ENCODE measurements around the gene PTGES. TPM values are rescaled to one million over a fixed set of nuclear protein-coding genes. Genes with fewer than 3 reads are reported as not detected.
"Not testable (repeated sequence)": the region's sequence is repeated elsewhere in the genome, so short reads cannot be mapped to it uniquely, and the experiment has no call there.

PTGES gene
- total RNA-seq, 1 donor from 2014 or later = 1.1 TPM

DNA sequence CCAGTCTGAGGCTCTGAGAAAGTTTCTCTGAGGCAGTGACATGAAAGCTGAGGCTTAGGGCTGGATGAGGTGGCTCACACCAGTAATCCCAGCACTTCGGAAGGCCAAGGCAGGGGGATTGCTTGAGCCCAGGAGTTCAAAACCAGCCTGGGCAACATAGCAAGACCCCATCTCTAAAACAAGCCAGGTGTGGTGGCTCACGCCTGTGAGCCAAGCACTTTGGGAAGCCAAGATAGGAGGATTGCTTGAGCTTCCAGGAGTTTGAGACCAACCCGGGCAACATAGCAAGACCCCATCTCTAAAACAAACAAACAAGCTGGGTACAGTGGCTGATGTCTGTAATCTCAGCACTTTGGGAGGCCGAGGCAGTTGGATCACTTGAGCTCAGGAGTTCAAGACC, 3.8 kb downstream of the PTGES start:
- not testable (repeated sequence) for DNase-seq (ENCODE audit: extremely low read depth, low read depth, low spot score)

DNA sequence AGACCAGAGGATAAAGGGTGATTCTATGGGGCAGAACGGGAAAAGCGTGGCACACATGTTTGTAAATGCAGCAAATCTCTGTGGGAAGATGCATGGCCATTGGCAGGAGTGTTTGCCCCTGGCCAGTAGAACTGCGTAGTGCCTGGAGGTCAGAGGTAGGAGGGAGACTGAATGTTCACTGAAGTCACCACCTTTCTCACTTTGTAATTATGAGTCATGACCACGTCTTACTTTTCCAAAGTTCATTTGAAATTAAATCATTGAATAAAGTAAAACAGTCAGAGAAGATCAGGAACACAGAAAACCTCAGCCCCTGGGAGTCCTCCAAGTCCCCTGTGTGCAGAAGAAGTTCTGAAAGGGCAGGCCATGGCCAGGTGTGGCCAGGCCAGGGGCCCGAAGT, 4.6 kb downstream of the PTGES start:
- DNase-seq (ENCODE audit: extremely low read depth, low read depth, low spot score) = no peak

DNA sequence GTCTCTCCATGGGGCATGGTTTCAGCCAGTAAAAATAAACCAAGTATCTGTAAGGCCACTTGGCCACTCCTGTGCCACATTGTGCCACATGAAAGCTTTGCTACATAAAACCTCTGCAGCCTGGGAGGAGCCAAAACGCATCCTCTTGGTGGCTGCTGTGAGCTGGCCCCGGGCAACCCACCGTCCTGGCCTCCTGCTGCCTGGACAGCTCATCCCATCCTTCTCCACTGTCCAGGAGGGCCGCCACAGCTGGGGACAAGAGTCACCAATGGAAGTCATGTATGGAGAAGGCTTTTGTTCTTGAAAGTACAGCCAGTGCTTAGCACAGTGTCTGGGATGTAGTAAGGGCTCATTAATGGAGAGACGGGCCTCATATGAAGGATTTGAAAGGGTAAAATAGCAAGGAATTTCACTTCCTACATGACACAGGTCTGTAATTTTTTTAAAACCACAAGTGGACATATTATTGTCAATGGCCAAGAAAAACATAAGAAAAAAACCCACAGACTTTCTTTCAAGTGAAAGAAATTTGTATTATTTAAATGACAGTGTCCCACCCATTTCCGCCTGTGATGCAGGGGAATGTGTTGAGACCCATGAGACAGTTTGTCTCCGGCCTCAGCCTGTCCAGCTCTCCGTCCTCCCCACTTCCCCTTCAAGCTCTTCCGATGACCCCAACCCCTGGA, 6.6 kb downstream of the PTGES start:
- no peak for DNase-seq (ENCODE audit: extremely low read depth, low read depth, low spot score)

GRCh38 chr9:129745200-129745599, 7.6 kb downstream of the PTGES start:
- no peak for DNase-seq (ENCODE audit: extremely low read depth, low read depth, low spot score)

- DNase-seq (ENCODE audit: extremely low read depth, low read depth, low spot score) = no peak
Observed at GRCh38 chr9:129740666-129741464, 12.0 kb downstream of the PTGES start.

GRCh38 chr9:129740174-129740573, 12.7 kb downstream of the PTGES start:
- no peak for DNase-seq (ENCODE audit: extremely low read depth, low read depth, low spot score)

- no peak for DNase-seq (ENCODE audit: extremely low read depth, low read depth, low spot score)
Observed at GRCh38 chr9:129739432-129739831, 13.4 kb downstream of the PTGES start.

GRCh38 chr9:129737479-129738274, 15.2 kb downstream of the PTGES start:
- no peak for DNase-seq (ENCODE audit: extremely low read depth, low read depth, low spot score)

DNA sequence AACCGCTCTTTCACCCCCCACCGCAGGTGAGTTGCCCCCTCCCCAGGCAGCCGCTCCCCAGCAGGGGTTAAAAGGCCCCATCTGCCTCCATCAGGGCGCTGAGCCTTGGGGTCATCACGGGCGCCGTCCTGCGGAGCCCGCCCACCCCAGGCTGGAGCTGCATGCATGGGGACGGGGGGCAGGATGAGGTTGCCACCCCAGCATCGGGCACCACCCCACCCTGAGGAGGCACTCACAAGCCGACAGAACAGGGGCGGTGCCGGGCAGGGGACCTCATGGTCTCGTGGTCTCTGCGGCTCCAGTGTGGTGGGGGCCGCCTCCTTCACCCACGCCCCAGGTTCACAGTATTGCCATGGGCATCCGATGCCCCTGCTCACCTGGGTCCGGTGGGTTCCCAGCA, 16.5 kb downstream of the PTGES start:
- DNase-seq (ENCODE audit: extremely low read depth, low read depth, low spot score) = no peak

- DNase-seq (ENCODE audit: extremely low read depth, low read depth, low spot score) = no peak
Observed at GRCh38 chr9:129735546-129735945, 17.3 kb downstream of the PTGES start.

GRCh38 chr9:129733632-129733953, 19.2 kb downstream of the PTGES start:
- no peak for DNase-seq (ENCODE audit: extremely low read depth, low read depth, low spot score)

DNA sequence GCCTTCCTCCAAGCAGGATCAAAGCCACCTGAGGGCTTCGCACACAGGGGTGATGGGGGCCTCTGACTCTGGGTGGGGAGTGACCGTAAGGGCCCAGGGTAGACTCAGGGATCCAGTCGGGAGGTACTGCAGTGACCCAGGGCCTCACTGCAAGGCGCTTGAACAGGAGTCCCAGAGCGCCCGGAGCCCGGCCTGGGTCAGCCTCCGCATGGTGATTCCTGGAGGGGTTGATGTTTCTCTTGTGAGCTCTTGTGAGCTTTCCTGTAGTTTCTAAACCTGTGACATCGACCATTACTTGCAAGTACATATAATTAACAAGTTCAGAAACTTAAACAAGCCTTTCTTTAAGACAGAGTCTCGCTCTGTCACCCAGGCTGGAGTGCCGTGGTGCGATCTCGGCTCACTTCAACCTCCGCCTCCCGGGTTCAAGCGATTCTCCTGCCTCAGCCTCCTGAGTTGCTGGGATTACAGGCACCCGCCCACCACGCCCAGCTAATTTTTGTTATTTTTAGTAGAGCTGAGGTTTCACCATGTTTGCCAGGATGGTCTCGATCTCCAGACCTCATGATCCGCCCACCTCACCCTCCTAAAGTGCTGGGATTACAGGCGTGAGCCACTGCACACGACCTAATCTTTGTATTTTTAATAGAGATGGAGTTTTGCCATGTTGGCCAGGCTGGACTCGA, 19.8 kb downstream of the PTGES start:
- DNase-seq (ENCODE audit: extremely low read depth, low read depth, low spot score) = no peak

GRCh38 chr9:129732100-129732499, 20.7 kb downstream of the PTGES start:
- no peak for DNase-seq (ENCODE audit: extremely low read depth, low read depth, low spot score)

- DNase-seq (ENCODE audit: extremely low read depth, low read depth, low spot score) = no peak
Observed at GRCh38 chr9:129731477-129732085, 21.3 kb downstream of the PTGES start.

- no peak for DNase-seq (ENCODE audit: extremely low read depth, low read depth, low spot score)
Observed at GRCh38 chr9:129728744-129729143, 24.1 kb downstream of the PTGES start.

- no peak for DNase-seq (ENCODE audit: extremely low read depth, low read depth, low spot score)
Observed at GRCh38 chr9:129726322-129727160, 26.3 kb downstream of the PTGES start.

DNA sequence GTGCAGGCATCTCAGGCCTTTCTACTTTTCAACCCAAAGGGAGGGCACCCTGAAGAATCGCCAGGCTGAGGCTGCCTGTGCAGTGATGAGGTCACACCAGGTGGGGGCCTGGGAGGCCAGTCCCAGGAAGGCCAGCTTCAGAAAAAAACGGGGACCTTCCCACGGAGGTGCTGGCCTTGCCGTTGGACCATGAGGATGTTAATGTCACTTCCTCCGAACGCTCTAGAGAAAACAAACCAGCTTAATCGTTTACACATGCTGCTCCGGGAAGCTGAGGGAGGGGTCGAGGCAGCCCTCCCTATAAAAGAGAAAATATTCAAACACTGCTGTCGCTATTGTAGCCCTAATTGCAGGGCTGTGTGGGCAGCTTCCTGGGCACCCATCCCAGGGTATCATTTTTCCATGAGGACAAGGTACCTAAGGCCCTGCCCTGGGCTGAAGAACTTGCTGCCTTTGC, 27.0 kb downstream of the PTGES start:
- DNase-seq (ENCODE audit: extremely low read depth, low read depth, low spot score) = no peak

DNA sequence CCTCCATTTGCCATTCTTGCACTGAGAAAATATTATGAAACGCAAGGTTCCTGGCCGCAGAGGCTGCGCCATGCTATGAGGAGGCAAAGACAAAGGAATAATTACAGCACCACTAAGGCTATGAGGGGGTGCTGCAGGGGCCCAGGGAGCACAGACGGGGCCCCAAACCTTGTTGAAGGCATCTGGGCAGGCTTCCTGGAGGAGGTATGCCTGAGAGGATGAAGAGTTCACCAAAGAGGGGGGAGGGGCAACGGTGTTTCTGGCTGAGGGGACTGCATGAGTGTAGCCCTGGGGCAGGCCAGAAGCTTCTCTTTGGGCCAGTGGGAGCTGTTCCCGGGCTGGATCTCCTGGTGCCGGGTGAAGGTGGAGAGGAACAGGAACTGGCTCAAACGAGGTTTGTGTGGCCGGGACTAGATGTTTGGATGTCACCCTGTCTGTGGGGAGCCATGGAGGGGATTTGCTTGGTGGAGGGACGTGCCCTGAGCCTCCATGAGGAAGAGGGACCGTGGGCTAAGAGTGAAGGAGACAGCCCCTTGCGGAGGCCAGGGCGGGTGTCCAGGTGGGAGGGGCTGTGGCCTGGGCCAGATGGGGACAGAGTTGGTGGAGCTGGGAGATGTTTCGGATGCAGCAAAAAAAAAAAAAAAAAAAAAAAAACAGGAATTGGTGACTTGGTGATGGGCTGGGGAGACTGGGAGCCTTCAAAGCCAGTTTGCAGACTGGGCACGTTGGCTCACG, 28.2 kb downstream of the PTGES start:
- no peak for DNase-seq (ENCODE audit: extremely low read depth, low read depth, low spot score)

DNA sequence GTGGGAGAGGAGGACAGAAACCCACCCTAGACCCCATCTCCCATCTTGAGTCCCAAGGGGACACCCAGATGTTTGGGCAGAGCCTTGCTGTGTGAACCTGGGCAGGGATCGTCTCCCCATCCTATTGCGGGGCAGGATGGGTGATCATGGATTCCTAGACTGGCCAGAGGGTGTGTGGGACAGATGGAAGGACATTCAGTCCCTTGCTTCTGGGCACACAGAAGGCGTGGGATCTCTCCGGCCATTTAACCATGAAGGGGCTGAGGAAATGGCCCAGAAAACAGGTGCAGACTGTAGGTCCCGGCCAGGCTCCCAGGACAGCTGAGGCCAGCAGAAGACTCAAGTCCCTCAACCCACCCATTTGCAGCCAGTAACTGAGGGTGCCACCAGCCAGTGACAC, 29.9 kb downstream of the PTGES start:
- DNase-seq (ENCODE audit: extremely low read depth, low read depth, low spot score) = no peak

Measured in glomerular endothelial cell (primary cell).